Ovary (tissue), 3 donors: ENCODE measurements around the gene TRIM63.

ENCODE experiments used
- CTCF ChIP-seq, 3 donors: fragments of 450-650 bp in 2 of 3; fragments of 200-600 bp in 1 of 3; IDR thresholded peaks; one replicate each; pipeline versions ENCODE4 v1.5.1 to v1.8.0; 2016 to 2022; ENCODE audit warnings: antibody characterized with exemption in 3 of 3, mild to moderate bottlenecking in 1 of 3
- EP300 ChIP-seq: sonication (generic); formaldehyde crosslinking; IDR thresholded peaks from one replicate; pipeline ENCODE4 v1.6.1; 2017; ENCODE audit warnings: antibody characterized with exemption
- POLR2A ChIP-seq: fragments of 450-650 bp; IDR thresholded peaks from one replicate; pipeline ENCODE4 v1.6.1; 2017; ENCODE audit warnings: antibody characterized with exemption, mild to moderate bottlenecking, moderate library complexity
- donor health status: DM: no; HTN: no; CAD: no.

- TF ChIP-seq CTCF (IDR thresholded peaks at IDR 0.05) (no peak), POLR2A (no peak), EP300 (no peak)
Measured at GRCh38 chr1:26102526-26102925, 35.1 kb upstream of the TRIM63 start.
